ENCODE measurements around the gene ZSWIM6.

The ZSWIM6 gene

GRCh38 chr5:61429906-61430305 is 97.8 kb downstream of the ZSWIM6 start:
- no peak for TF ChIP-seq CTCF (IDR thresholded peaks at IDR 0.05; ENCODE audit: insufficient read depth, low read depth, low read length, missing control alignments)
- DNase-seq (ENCODE audit: low read depth): no peak
- no peak overlapping the region for H3K4me3 ChIP-seq (ENCODE audit: low read depth, low read length)

GRCh38 chr5:61431923-61432620 is 100.0 kb downstream of the ZSWIM6 start:
- no peak overlapping the region for H3K4me3 ChIP-seq (ENCODE audit: low read depth, low read length)
- no peak for TF ChIP-seq CTCF (IDR thresholded peaks at IDR 0.05; ENCODE audit: insufficient read depth, low read depth, low read length, missing control alignments)
- no peak for DNase-seq (ENCODE audit: low read depth)

- no peak for DNase-seq (ENCODE audit: low read depth)
- no peak for TF ChIP-seq CTCF (IDR thresholded peaks at IDR 0.05; ENCODE audit: insufficient read depth, low read depth, low read length, missing control alignments)
- H3K4me3 ChIP-seq (ENCODE audit: low read depth, low read length): no peak overlapping the region
These were observed 103.3 kb downstream of the ZSWIM6 start for GRCh38 chr5:61435368-61435767.

- TF ChIP-seq CTCF (IDR thresholded peaks at IDR 0.05; ENCODE audit: insufficient read depth, low read depth, low read length, missing control alignments): no peak
- no peak overlapping the region for H3K4me3 ChIP-seq (ENCODE audit: low read depth, low read length)
- DNase-seq (ENCODE audit: low read depth): no peak
These were observed 106.4 kb downstream of the ZSWIM6 start for GRCh38 chr5:61438298-61438970.

GRCh38 chr5:61440086-61440485 is 108.0 kb downstream of the ZSWIM6 start:
- no peak for DNase-seq (ENCODE audit: low read depth)
- no peak for TF ChIP-seq CTCF (IDR thresholded peaks at IDR 0.05; ENCODE audit: insufficient read depth, low read depth, low read length, missing control alignments)
- no peak overlapping the region for H3K4me3 ChIP-seq (ENCODE audit: low read depth, low read length)

- DNase-seq (ENCODE audit: low read depth): no peak
- H3K4me3 ChIP-seq (ENCODE audit: low read depth, low read length): no peak overlapping the region
- no peak for TF ChIP-seq CTCF (IDR thresholded peaks at IDR 0.05; ENCODE audit: insufficient read depth, low read depth, low read length, missing control alignments)
These were observed 108.5 kb downstream of the ZSWIM6 start for GRCh38 chr5:61440596-61440995.

All from GM12865 (cell line).